HCT116 (cell line): ENCODE data around the gene MCCD1. TPM values are rescaled to one million over a fixed set of nuclear protein-coding genes. Genes with fewer than 3 reads are reported as not detected.

Experiments
- ATAC-seq: fragments of 200-7000 bp; cut with Tn5 transposase; 2 replicates; pipeline ENCODE4 v1.9.1; 2020; ENCODE audit warnings: mild to moderate bottlenecking, moderate library complexity
- Bru-seq: library from RNA; stranded (reverse); fragments of 400-500 nt; gene quantifications from one replicate; lab custom pipeline; 2021; lab: Mats Ljungman, UMichigan
- BruChase-seq, 2 experiments: library from RNA; stranded (reverse); fragments of 400-500 nt; gene quantifications; one replicate each; lab custom pipeline; 2021; lab: Mats Ljungman, UMichigan
- BruUV-seq: library from RNA; stranded (reverse); fragments of 400-500 nt; replicated peaks from 2 replicates; lab custom pipeline; 2021; lab: Mats Ljungman, UMichigan
- CTCF ChIA-PET: fragments of 300-600 bp; sonication (Branson Sonifier 250); formaldehyde crosslinking; loops from one replicate; lab custom pipeline; 2021; ENCODE audit warnings: antibody characterized with exemption; lab: Charles Lee
- POLR2A ChIA-PET: fragments of 300-600, 350-600 bp; sonication (Branson Sonifier 250); formaldehyde crosslinking; loops from one replicate; lab custom pipeline; 2021; ENCODE audit warnings: antibody characterized with exemption; lab: Charles Lee
- RAD21 ChIA-PET, 2 experiments: fragments of 300-600 bp; sonication (Branson Sonifier 250); formaldehyde crosslinking; loops; one replicate each; lab custom pipeline; 2023; ENCODE audit warnings: low total read pairs in 2 of 2; ENCODE audit not compliant: uncharacterized antibody in 2 of 2, unreplicated experiment in 2 of 2, low non-redundant PET in 1 of 2; lab: Charles Lee
- DNase-seq: peaks from one replicate; pipeline ENCODE4 v3.0.0-alpha.2; 2010; ENCODE audit warnings: low read depth, low spot score
- H2AFZ ChIP-seq: fragments of 200-600 bp; shearing (Covaris generic), sonication (generic); 2 replicates; pipeline ENCODE4 v1.6.1; 2017; ENCODE audit warnings: low read depth, mixed run types, mixed read lengths, antibody characterized with exemption, low read length; ENCODE audit not compliant: poor library complexity, severe bottlenecking
- H3K27ac ChIP-seq: 2 replicates; pipeline ENCODE4 v1.5.1; 2012; ENCODE audit warnings: low read depth, low read length
- H3K27me3 ChIP-seq: fragments of 200-600 bp; sonication (generic); 2 replicates; pipeline ENCODE4 v1.6.1; 2016; ENCODE audit warnings: mixed run types, low read length, mixed read lengths; ENCODE audit not compliant: insufficient read depth
- H3K36me3 ChIP-seq, 2 experiments: fragments of 200-500 bp in 1 of 2; fragments of 200-600 bp in 1 of 2; sonication (Bioruptor generic) in 1 of 2; sonication (generic) in 1 of 2; 2 replicates each; pipeline versions ENCODE4 v1.5.1 to v1.6.1; 2014 to 2016; ENCODE audit warnings: low read length in 2 of 2, inconsistent platforms in 1 of 2, mixed read lengths in 1 of 2, mixed run types in 1 of 2; ENCODE audit not compliant: insufficient read depth in 2 of 2, control insufficient read depth in 1 of 2
- H3K4me1 ChIP-seq, 2 experiments: fragments of 200-600 bp in 1 of 2; sonication (generic) in 1 of 2; 2 replicates each; pipeline versions ENCODE4 v1.5.1 to v1.6.1; 2012 to 2017; ENCODE audit warnings: low read length in 2 of 2, inconsistent platforms in 1 of 2, mild to moderate bottlenecking in 1 of 2, mixed read lengths in 1 of 2, mixed run types in 1 of 2, moderate library complexity in 1 of 2; ENCODE audit not compliant: insufficient read depth in 2 of 2, control insufficient read depth in 1 of 2
- H3K4me2 ChIP-seq: fragments of 200-600 bp; sonication (generic); 2 replicates; pipeline ENCODE4 v1.6.1; 2017; ENCODE audit warnings: mixed run types, low read length, mixed read lengths
- H3K4me3 ChIP-seq, 2 experiments: fragments of 200-600 bp in 1 of 2; sonication (generic) in 1 of 2; replicated peaks in 1 of 2; 2 replicates each; pipeline ENCODE4 v1.5.1; 2011 to 2016; ENCODE audit warnings: low read length in 2 of 2, control low read depth in 1 of 2, low read depth in 1 of 2, mild to moderate bottlenecking in 1 of 2, mixed read lengths in 1 of 2, mixed run types in 1 of 2
- H3K79me2 ChIP-seq: fragments of 200-600 bp; sonication (generic); 2 replicates; pipeline ENCODE4 v1.6.1; 2017; ENCODE audit warnings: mild to moderate bottlenecking, mixed run types, low read length, moderate library complexity, mixed read lengths; ENCODE audit not compliant: insufficient read depth
- H3K9ac ChIP-seq: fragments of 200-600 bp; sonication (generic); 2 replicates; pipeline ENCODE4 v1.6.1; 2016; ENCODE audit warnings: low read length, mixed read lengths
- H3K9me2 ChIP-seq: fragments of 200-600 bp; sonication (generic), shearing (Covaris generic); 2 replicates; pipeline ENCODE4 v1.6.1; 2017; ENCODE audit warnings: mixed run types, mild to moderate bottlenecking, moderate library complexity; ENCODE audit not compliant: insufficient read depth
- H3K9me3 ChIP-seq, 2 experiments: fragments of 200-500 bp in 1 of 2; fragments of 200-600 bp in 1 of 2; sonication (Bioruptor generic) in 1 of 2; sonication (generic) in 1 of 2; 2 replicates each; pipeline ENCODE4 v1.6.1; 2014 to 2017; ENCODE audit warnings: low read length in 2 of 2, mixed read lengths in 2 of 2, inconsistent platforms in 1 of 2, low read depth in 1 of 2, mild to moderate bottlenecking in 1 of 2, mixed run types in 1 of 2, moderate library complexity in 1 of 2; ENCODE audit not compliant: control insufficient read depth in 1 of 2, insufficient read depth in 1 of 2
- H4K20me1 ChIP-seq: fragments of 200-600 bp; sonication (generic), shearing (Covaris generic); 2 replicates; pipeline ENCODE4 v1.6.1; 2017; ENCODE audit warnings: mixed run types, mild to moderate bottlenecking, moderate library complexity; ENCODE audit not compliant: insufficient read depth
- CBX3 ChIP-seq: IDR thresholded peaks from 2 replicates; pipeline ENCODE4 v1.6.1; 2012; ENCODE audit warnings: low read depth
- POLR2AphosphoS5 ChIP-seq: IDR thresholded peaks from 2 replicates; pipeline ENCODE4 v1.6.1; 2011; ENCODE audit warnings: mild to moderate bottlenecking, low read depth, low read length, moderate library complexity
- TCF7L2 ChIP-seq: IDR thresholded peaks from 2 replicates; pipeline ENCODE4 v1.7.0; 2011; ENCODE audit warnings: borderline replicate concordance, inconsistent platforms; ENCODE audit not compliant: insufficient read depth, insufficient read length; ENCODE audit errors: extremely low read depth
- YY1 ChIP-seq: IDR thresholded peaks from 2 replicates; pipeline ENCODE4 v1.6.1; 2011; ENCODE audit warnings: low read length, low read depth, moderate library complexity, mild to moderate bottlenecking; ENCODE audit not compliant: insufficient replicate concordance; ENCODE audit errors: extremely low read depth
- ZBTB33 ChIP-seq: IDR thresholded peaks from 2 replicates; pipeline ENCODE4 v1.6.1; 2011; ENCODE audit warnings: mild to moderate bottlenecking, low read length, moderate library complexity; ENCODE audit not compliant: insufficient replicate concordance; ENCODE audit errors: extremely low read depth
- intact Hi-C: fragments of 100-400 bp; cut with micrococcal nuclease; formaldehyde crosslinking; loops from 2 replicates; pipeline ENCODE4 v1.10.0; 2022
- long read RNA-seq: library from polyadenylated mRNA; unstranded; transcript quantifications from one replicate; pipeline ENCODE4 v2.0.0, GENCODE V29; 2021; ENCODE audit not compliant: unreplicated experiment
- polyA plus RNA-seq: library from polyadenylated mRNA; unstranded; fragments of >200 nt; gene quantifications from 2 replicates; pipeline ENCODE4 v1.2.1, GENCODE V29; 2012; ENCODE audit warnings: missing spikeins
- total RNA-seq: library from RNA; stranded (reverse); gene quantifications from one replicate; pipeline ENCODE4 v1.2.1, GENCODE V29; 2021; ENCODE audit not compliant: unreplicated experiment
- TF ChIP-seq, protein P1 (sequence below): IDR thresholded peaks from 2 replicates; pipeline ENCODE4 v1.6.1; 2012; ENCODE audit warnings: low read depth

Gene MCCD1
- total RNA-seq: not detected
- 0.06 TPM in 1 of 2 replicates, not detected in the other for polyA plus RNA-seq
- not detected for Bru-seq, nascent RNA
- not detected for BruChase-seq, experiment 1, labeled RNA remaining after a 6-hour chase
- BruChase-seq, experiment 2, labeled RNA remaining after a 2-hour chase: not detected
- long read RNA-seq: 0 reads

- peak; percentile 39 for ATAC-seq
- H2AFZ ChIP-seq: no peak within 1 kb of the TSS
- TF ChIP-seq CBX3 (no peak), POLR2AphosphoS5 (peak; percentile 34), YY1 (no peak)
- DNase-seq: no peak
- RAD21 ChIA-PET: interaction anchor here in 1 of 2 experiments (0.6 kb wide), 1 partner anchor 167 kb away, joined by 6 read pairs; no protein-coding TSS in a partner anchor
- CTCF ChIA-PET: interaction anchor here (0.7 kb wide), 1 partner anchor 162 kb away, joined by 3 read pairs; no protein-coding TSS in a partner anchor
- POLR2A ChIA-PET: interaction anchor here (0.7 to 2.5 kb wide), 7 partner anchors 12 to 1106 kb away, joined by 3 to 10 read pairs (median 4); partner anchors contain the start of genes DDX39B and MICB
- no TSS peak for BruUV-seq
- H3K4me2 ChIP-seq: no peak within 1 kb of the TSS
- H3K79me2 ChIP-seq: peaks cover 14% of the 10 kb centered on the region; the same call in 1 of the 2 replicates
- H3K27me3 ChIP-seq: no peaks in the 10 kb centered on the region
- peaks cover 28 to 34% of the 10 kb centered on the region in 2 experiments; a peak in 3 of 4 replicates for H3K36me3 ChIP-seq
- no peaks in the 10 kb centered on the region for H3K9me2 ChIP-seq
- no peak within 1 kb of the TSS for H3K4me3 ChIP-seq
- no peak within 1 kb of the TSS for H3K9ac ChIP-seq
- H3K4me1 ChIP-seq: no peaks in the 10 kb centered on the region; a peak in 1 of 4 replicates
- peaks cover 11% of the 10 kb centered on the region; the same call in 1 of the 2 replicates for H4K20me1 ChIP-seq
- H3K27ac ChIP-seq: no peak within 1 kb of the TSS
- H3K9me3 ChIP-seq: no peaks in the 10 kb centered on the region
- intact Hi-C loops: no loop called here
These were observed at the start of gene MCCD1 for GRCh38 chr6:31528821-31529328. Gene MCCD1, plus strand, starts transcription at chr6:31528962. Its CDS starts 53 bp downstream, at chr6:31529015.

- Histone ChIP-seq H3K36me3 (no peaks in the 10 kb centered on the region), H3K27ac (no peak overlapping the region), H3K9ac (no peak overlapping the region), H3K4me1 (peaks cover 0 to 2% of the 10 kb centered on the region in 2 experiments; a peak in 1 of 4 replicates), H3K9me2 (no peaks in the 10 kb centered on the region), H3K27me3 (no peaks in the 10 kb centered on the region), H3K4me3 (no peak overlapping the region), H2AFZ (no peak overlapping the region), H3K79me2 (no peaks in the 10 kb centered on the region), H3K9me3 (no peaks in the 10 kb centered on the region), H4K20me1 (no peaks in the 10 kb centered on the region), H3K4me2 (no peak overlapping the region)
- RAD21 ChIA-PET: no interaction called here
- ATAC-seq: no peak
- CTCF ChIA-PET: no interaction called here
- DNase-seq: no peak
- BruUV-seq: no TSS peak
- intact Hi-C loops: no loop called here
- POLR2A ChIA-PET: no interaction called here
- TF ChIP-seq ZBTB33: no peak
- TF ChIP-seq TCF7L2: no peak
- TF ChIP-seq, protein P1, sequence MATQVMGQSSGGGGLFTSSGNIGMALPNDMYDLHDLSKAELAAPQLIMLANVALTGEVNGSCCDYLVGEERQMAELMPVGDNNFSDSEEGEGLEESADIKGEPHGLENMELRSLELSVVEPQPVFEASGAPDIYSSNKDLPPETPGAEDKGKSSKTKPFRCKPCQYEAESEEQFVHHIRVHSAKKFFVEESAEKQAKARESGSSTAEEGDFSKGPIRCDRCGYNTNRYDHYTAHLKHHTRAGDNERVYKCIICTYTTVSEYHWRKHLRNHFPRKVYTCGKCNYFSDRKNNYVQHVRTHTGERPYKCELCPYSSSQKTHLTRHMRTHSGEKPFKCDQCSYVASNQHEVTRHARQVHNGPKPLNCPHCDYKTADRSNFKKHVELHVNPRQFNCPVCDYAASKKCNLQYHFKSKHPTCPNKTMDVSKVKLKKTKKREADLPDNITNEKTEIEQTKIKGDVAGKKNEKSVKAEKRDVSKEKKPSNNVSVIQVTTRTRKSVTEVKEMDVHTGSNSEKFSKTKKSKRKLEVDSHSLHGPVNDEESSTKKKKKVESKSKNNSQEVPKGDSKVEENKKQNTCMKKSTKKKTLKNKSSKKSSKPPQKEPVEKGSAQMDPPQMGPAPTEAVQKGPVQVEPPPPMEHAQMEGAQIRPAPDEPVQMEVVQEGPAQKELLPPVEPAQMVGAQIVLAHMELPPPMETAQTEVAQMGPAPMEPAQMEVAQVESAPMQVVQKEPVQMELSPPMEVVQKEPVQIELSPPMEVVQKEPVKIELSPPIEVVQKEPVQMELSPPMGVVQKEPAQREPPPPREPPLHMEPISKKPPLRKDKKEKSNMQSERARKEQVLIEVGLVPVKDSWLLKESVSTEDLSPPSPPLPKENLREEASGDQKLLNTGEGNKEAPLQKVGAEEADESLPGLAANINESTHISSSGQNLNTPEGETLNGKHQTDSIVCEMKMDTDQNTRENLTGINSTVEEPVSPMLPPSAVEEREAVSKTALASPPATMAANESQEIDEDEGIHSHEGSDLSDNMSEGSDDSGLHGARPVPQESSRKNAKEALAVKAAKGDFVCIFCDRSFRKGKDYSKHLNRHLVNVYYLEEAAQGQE: no peak
These were observed 49.4 kb upstream of the MCCD1 start for GRCh38 chr6:31479151-31479932.
